HepG2 (cell line): ENCODE data around the gene EGFL8. TPM values are rescaled to one million over a fixed set of nuclear protein-coding genes. Genes with fewer than 3 reads are reported as not detected.

Source experiments
- CBX5 ChIP-seq: sonication (generic); formaldehyde crosslinking; IDR thresholded peaks from 2 replicates; pipeline ENCODE4 v1.4.0; 2020; ENCODE audit warnings: missing genetic modification reagents, borderline replicate concordance
- ETV6 ChIP-seq: sonication (generic); formaldehyde crosslinking; conservative IDR thresholded peaks from 2 replicates; pipeline ENCODE4 v1.4.0; 2020; ENCODE audit warnings: missing genetic modification reagents
- GABPB1 ChIP-seq: IDR thresholded peaks from 2 replicates; pipeline ENCODE4 v1.6.1; 2016; ENCODE audit warnings: mild to moderate bottlenecking, missing genetic modification reagents, moderate library complexity, missing compliant biosample characterization
- HIVEP1 ChIP-seq: sonication (generic); formaldehyde crosslinking; IDR thresholded peaks from 2 replicates; pipeline ENCODE4 v1.4.0; 2020; ENCODE audit warnings: mild to moderate bottlenecking, missing genetic modification reagents
- NR2C2 ChIP-seq: sonication (generic); formaldehyde crosslinking; IDR thresholded peaks from 2 replicates; pipeline ENCODE4 v1.4.0; 2020; ENCODE audit warnings: missing genetic modification reagents, mild to moderate bottlenecking, moderate library complexity, borderline replicate concordance
- SAP130 ChIP-seq: IDR thresholded peaks from 2 replicates; pipeline ENCODE4 v1.6.1; 2016; ENCODE audit warnings: low read depth
- SP5 ChIP-seq: IDR thresholded peaks from 2 replicates; pipeline ENCODE4 v1.6.1; 2016; ENCODE audit warnings: low read depth, borderline replicate concordance
- SYNCRIP ChIP-seq: fragments of 200-400 bp; formaldehyde crosslinking; IDR thresholded peaks from 2 replicates; pipeline ENCODE4 v1.6.1; 2018; ENCODE audit warnings: mild to moderate bottlenecking, low read depth, low read length; ENCODE audit not compliant: insufficient read depth
- TRIM24 ChIP-seq: sonication (generic); formaldehyde crosslinking; IDR thresholded peaks from 2 replicates; pipeline ENCODE4 v1.8.0; 2022; ENCODE audit warnings: mild to moderate bottlenecking, missing genetic modification reagents
- U2AF1 ChIP-seq: fragments of 200-400 bp; formaldehyde crosslinking; optimal IDR thresholded peaks from 2 replicates; pipeline ENCODE3; 2017; ENCODE audit warnings: mild to moderate bottlenecking, low read depth, low read length
- YEATS4 ChIP-seq: sonication (generic); formaldehyde crosslinking; IDR thresholded peaks from 2 replicates; pipeline ENCODE4 v1.4.0; 2020; ENCODE audit warnings: missing genetic modification reagents, borderline replicate concordance
- ZBTB3 ChIP-seq: sonication (generic); formaldehyde crosslinking; IDR thresholded peaks from 2 replicates; pipeline ENCODE4 v1.4.0; 2020; ENCODE audit warnings: low read depth, mild to moderate bottlenecking, moderate library complexity, missing genetic modification reagents, borderline replicate concordance
- ZFP82 ChIP-seq: sonication (generic); formaldehyde crosslinking; IDR thresholded peaks from 2 replicates; pipeline ENCODE4 v1.5.1; 2020; ENCODE audit warnings: mild to moderate bottlenecking, missing genetic modification reagents, borderline replicate concordance
- ZNF12 ChIP-seq: sonication (generic); formaldehyde crosslinking; IDR thresholded peaks from 2 replicates; pipeline ENCODE4 v1.5.0; 2020; ENCODE audit warnings: missing genetic modification reagents
- ZNF292 ChIP-seq: sonication (generic); formaldehyde crosslinking; IDR thresholded peaks from 2 replicates; pipeline ENCODE4 v1.8.1; 2022; ENCODE audit warnings: mild to moderate bottlenecking, low read depth, missing genetic modification reagents, borderline replicate concordance
- ZNF3 ChIP-seq: IDR thresholded peaks from 2 replicates; pipeline ENCODE4 v1.7.0; 2017; ENCODE audit warnings: inconsistent platforms
- ZNF337 ChIP-seq: sonication (generic); formaldehyde crosslinking; IDR thresholded peaks from 2 replicates; pipeline ENCODE4 v1.5.1; 2020; ENCODE audit warnings: missing genetic modification reagents, low read depth, mild to moderate bottlenecking, borderline replicate concordance
- ZNF567 ChIP-seq: sonication (generic); formaldehyde crosslinking; IDR thresholded peaks from 2 replicates; pipeline ENCODE4 v1.8.1; 2023; ENCODE audit warnings: mild to moderate bottlenecking, missing genetic modification reagents, borderline replicate concordance
- ZNF777 ChIP-seq: sonication (generic); formaldehyde crosslinking; IDR thresholded peaks from 2 replicates; pipeline ENCODE4 v1.4.0; 2020; ENCODE audit warnings: missing genetic modification reagents
- ZSCAN29 ChIP-seq: sonication (generic); formaldehyde crosslinking; conservative IDR thresholded peaks from 2 replicates; pipeline ENCODE4 v1.4.0; 2020; ENCODE audit warnings: mild to moderate bottlenecking, missing genetic modification reagents
- polyA plus RNA-seq, 8 experiments: library from polyadenylated mRNA; depleted of rRNA in 3 of 8; stranded (reverse) in 7 of 8; unstranded in 1 of 8; fragments of >200 nt; fragmentation: Illumina TruSeq in 4 of 8; extraction: Trizol in 4 of 8; gene quantifications; 2 replicates each; pipeline versions ENCODE4 v1.2.1 to v1.2.3, GENCODE V29; 2011 to 2016; ENCODE audit warnings: low read depth in 4 of 8, missing spikeins in 1 of 8, mixed read lengths in 1 of 8; ENCODE audit not compliant: insufficient read depth in 1 of 8
- total RNA-seq, 5 experiments: library from RNA; depleted of rRNA; stranded (reverse); fragments of >200 nt; fragmentation: Illumina TruSeq; extraction: Trizol; gene quantifications; 2 replicates each; pipeline ENCODE4 v1.2.3, GENCODE V29; 2016; ENCODE audit warnings: low read depth in 1 of 5
- TF ChIP-seq, protein P1 (sequence below): conservative IDR thresholded peaks from 2 replicates; pipeline ENCODE4 v1.6.1; 2018; ENCODE audit warnings: missing genetic modification reagents
- TF ChIP-seq, protein P2 (sequence below): sonication (generic); formaldehyde crosslinking; IDR thresholded peaks from 2 replicates; pipeline ENCODE4 v1.4.0; 2020; ENCODE audit warnings: mild to moderate bottlenecking, missing genetic modification reagents, borderline replicate concordance
- TF ChIP-seq, protein P3 (sequence below): IDR thresholded peaks from 2 replicates; pipeline ENCODE4 v1.6.1; 2016; ENCODE audit warnings: low read depth, borderline replicate concordance
- TF ChIP-seq, protein P4 (sequence below), 2 experiments: fragments of 450-650 bp in 1 of 2; sonication (generic) in 1 of 2; formaldehyde crosslinking; IDR thresholded peaks; 2 replicates each; pipeline versions ENCODE4 v1.5.0 to v1.8.0; 2020 to 2022; ENCODE audit warnings: mild to moderate bottlenecking in 1 of 2, missing genetic modification reagents in 1 of 2

EGFL8 gene
- total and polyA plus RNA-seq, 2 of the 13 experiments (the other 11 are each of a cell fraction or from before 2014, with no cell fraction given), result 10.0 to 11.5 TPM

DNA sequence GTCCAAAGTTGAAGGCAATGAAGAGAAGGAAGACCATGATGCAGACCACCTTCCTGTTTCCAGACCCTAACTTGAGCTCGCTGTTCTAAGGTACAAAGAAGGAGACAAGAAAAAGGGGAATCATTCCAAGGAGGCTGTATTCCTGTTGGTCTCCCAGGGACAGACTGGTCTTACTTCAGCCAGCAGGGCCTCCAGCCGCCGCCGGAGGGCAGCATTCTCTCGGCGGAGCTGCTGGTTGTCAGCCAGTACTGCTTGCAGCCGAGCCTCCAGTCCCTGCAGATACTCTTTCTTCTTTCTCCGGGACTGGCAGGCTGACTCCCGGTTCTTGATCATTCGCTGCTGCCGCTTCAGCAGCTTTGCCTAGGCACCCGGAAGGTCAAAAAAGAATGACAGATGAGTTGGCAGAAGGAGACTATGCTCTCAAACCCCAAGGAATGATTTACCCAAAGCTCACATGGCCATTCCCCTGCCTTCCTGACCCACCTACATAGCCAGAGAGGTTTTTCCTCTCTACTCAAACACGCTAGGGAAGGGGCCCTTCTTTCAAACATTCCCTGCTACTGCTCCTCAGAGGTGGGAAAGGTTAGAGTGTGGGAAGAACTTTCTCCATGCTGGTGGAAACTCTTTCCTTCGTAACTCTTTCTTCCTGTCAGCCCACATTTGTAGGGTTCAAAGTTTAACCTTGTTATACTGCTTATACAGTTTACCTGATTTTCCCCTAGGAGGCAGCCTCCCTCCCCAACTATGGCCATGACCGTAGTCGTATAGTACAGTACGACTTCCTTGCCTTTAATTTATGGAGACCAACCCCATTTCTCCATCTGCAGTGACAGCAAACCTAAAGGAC lies 45.4 kb upstream of the EGFL8 start (continued):
- 0 out of 2 replicates have a peak, but pooled peaks have one; percentile 57 for TF ChIP-seq ETV6 (CRISPR knock-in tag)
- TF ChIP-seq YEATS4 (CRISPR knock-in tag), result peak; percentile 77
- no peak for TF ChIP-seq SYNCRIP
- TF ChIP-seq TRIM24 (CRISPR knock-in tag), result no peak
- TF ChIP-seq ZNF567 (CRISPR knock-in tag), result 0 out of 2 replicates have a peak, but pooled peaks have one; percentile 53
- TF ChIP-seq, protein P1, sequence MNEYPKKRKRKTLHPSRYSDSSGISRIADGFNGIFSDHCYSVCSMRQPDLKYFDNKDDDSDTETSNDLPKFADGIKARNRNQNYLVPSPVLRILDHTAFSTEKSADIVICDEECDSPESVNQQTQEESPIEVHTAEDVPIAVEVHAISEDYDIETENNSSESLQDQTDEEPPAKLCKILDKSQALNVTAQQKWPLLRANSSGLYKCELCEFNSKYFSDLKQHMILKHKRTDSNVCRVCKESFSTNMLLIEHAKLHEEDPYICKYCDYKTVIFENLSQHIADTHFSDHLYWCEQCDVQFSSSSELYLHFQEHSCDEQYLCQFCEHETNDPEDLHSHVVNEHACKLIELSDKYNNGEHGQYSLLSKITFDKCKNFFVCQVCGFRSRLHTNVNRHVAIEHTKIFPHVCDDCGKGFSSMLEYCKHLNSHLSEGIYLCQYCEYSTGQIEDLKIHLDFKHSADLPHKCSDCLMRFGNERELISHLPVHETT (CRISPR knock-in tag), result no peak; the same call in 1 of the 2 replicates
- TF ChIP-seq CBX5 (CRISPR knock-in tag), result peak; percentile 43; the same call in 1 of the 2 replicates
- TF ChIP-seq, protein P2, sequence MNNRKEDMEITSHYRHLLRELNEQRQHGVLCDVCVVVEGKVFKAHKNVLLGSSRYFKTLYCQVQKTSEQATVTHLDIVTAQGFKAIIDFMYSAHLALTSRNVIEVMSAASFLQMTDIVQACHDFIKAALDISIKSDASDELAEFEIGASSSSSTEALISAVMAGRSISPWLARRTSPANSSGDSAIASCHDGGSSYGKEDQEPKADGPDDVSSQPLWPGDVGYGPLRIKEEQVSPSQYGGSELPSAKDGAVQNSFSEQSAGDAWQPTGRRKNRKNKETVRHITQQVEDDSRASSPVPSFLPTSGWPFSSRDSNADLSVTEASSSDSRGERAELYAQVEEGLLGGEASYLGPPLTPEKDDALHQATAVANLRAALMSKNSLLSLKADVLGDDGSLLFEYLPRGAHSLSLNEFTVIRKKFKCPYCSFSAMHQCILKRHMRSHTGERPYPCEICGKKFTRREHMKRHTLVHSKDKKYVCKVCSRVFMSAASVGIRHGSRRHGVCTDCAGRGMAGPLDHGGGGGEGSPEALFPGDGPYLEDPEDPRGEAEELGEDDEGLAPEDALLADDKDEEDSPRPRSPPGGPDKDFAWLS (CRISPR knock-in tag), result no peak
- 0 out of 2 replicates have a peak, but pooled peaks have one; percentile 45 for TF ChIP-seq NR2C2 (CRISPR knock-in tag)
- TF ChIP-seq ZFP82 (CRISPR knock-in tag), result no peak
- TF ChIP-seq, protein P3, sequence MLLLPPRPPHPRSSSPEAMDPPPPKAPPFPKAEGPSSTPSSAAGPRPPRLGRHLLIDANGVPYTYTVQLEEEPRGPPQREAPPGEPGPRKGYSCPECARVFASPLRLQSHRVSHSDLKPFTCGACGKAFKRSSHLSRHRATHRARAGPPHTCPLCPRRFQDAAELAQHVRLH (CRISPR knock-in tag), result peak; percentile 50; the same call in 1 of the 2 replicates
- peak; percentile 29; the same call in 1 of the 2 replicates for TF ChIP-seq SP5
- peak; percentile 24 for TF ChIP-seq U2AF1
- TF ChIP-seq, protein P4, sequence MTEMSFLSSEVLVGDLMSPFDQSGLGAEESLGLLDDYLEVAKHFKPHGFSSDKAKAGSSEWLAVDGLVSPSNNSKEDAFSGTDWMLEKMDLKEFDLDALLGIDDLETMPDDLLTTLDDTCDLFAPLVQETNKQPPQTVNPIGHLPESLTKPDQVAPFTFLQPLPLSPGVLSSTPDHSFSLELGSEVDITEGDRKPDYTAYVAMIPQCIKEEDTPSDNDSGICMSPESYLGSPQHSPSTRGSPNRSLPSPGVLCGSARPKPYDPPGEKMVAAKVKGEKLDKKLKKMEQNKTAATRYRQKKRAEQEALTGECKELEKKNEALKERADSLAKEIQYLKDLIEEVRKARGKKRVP (CRISPR knock-in tag; IDR thresholded peaks at IDR 0.05), result no peak
- no peak; the same call in 1 of the 2 replicates for TF ChIP-seq ZBTB3 (CRISPR knock-in tag)
- TF ChIP-seq ZNF292 (CRISPR knock-in tag), result 0 out of 2 replicates have a peak, but pooled peaks have one; percentile 28
- TF ChIP-seq ZNF3 (CRISPR knock-in tag), result 0 out of 2 replicates have a peak, but pooled peaks have one; percentile 27
- TF ChIP-seq GABPB1 (CRISPR knock-in tag), result peak; percentile 69
- no peak for TF ChIP-seq HIVEP1
- peak; percentile 74 for TF ChIP-seq ZNF777
- 0 out of 2 replicates have a peak, but pooled peaks have one; percentile 50 for TF ChIP-seq ZSCAN29 (CRISPR knock-in tag)
- 0 out of 2 replicates have a peak, but pooled peaks have one; percentile 33 for TF ChIP-seq ZNF12 (CRISPR knock-in tag)
- peak; percentile 86 for TF ChIP-seq SAP130 (CRISPR knock-in tag)
- TF ChIP-seq ZNF337 (CRISPR knock-in tag), result 0 out of 2 replicates have a peak, but pooled peaks have one; percentile 31
